Raji (cell line): ENCODE data around the gene MROH2B.

Experiments used
- POLR2A ChIP-seq: IDR thresholded peaks from 2 replicates; pipeline ENCODE4 v1.6.1; 2011; ENCODE audit warnings: low read depth, low read length, control low read depth; ENCODE audit not compliant: insufficient read depth

Gene MROH2B

DNA sequence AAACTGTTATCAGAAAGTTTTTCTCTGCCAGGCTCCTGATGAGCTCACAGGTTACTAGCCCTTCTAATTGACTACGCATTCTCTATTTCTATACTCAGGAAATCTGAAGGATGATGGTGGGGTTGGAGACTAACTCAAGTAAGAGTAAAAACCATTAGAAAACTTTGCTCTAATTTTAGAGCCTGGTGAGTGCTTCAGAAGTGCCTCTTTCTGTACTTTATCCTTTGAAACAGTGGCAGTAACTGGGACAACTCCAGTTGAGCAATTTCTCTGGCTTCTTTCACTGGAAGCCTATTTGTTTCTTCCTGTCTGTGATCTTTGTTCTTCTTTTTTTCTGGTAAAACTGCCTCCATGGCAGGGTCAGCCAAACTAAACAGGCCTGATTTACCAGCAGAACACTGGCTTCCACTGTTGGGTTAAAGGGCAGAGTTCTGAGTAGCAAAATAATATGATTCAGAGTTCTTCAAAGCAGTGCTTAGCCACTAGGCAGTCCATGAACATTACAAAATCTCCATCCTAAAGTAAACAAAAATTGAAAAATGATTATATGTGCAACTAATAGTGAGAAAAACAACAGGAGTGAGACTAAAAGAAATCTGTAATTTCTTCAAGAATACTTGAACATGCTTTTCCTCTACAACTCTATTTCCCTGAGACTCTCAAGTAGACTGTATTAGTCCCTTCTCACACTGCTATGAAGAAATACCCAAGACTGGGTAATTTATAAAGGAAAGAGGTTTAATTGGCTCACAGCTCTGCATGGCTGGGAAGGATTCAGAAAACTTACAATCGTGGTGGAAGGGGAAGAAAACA lies 79.8 kb downstream of the MROH2B start:
- no peak for TF ChIP-seq POLR2A

DNA sequence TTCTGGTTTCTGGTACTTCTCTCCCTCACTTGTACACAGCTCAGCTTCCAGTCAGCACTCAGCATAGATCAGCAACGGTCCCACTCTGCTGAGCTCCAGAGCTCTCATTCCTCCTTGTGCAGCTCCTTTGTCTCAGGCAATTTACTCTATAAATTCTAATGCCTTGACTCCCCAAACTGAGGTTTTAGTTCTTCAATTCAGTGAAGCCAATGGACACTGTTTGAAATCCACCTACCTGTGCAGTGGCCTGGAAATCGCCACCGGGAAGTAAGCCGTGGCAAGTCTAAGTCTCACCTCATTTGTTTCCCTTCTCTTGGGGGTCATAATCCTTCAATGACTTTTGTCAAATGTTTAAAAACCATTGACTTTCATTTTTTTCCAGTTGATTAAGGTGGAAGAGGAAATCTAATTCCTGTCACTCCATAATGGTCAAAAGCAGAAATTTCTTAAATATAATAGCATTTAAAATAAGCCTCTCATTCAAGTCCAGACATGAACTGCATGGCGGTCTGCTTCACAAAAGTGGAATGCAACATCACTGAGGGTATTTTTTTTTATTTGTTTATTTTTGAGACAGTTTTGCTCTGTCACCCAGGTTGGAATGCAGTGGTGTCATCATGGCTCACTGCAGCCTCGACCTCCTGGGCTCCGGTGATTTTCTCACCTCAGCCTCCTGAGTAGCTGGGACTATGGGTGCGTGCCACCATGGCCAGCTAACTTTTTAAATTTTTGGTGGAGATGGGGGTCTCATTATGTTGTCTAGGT lies 82.2 kb downstream of the MROH2B start:
- no peak for TF ChIP-seq POLR2A

DNA sequence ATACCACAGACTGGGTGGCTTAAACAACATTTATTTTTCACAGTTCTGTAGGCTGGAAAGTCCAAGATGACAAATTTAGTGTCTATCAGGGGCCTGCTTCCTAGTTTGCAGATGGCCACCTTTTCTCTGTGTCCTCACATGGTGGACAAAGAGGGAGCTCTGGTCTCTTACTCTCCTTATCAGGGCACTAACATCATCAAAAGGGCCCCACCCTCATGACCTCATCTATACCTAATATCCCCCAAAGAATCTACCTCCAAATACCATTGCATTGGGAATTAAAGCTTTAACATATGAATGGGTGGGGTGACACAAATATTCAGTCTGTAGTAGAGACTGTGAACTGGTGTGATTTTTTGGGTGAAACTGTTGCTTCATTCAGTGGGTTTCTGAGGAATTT lies 83.8 kb downstream of the MROH2B start:
- TF ChIP-seq POLR2A = no peak

DNA sequence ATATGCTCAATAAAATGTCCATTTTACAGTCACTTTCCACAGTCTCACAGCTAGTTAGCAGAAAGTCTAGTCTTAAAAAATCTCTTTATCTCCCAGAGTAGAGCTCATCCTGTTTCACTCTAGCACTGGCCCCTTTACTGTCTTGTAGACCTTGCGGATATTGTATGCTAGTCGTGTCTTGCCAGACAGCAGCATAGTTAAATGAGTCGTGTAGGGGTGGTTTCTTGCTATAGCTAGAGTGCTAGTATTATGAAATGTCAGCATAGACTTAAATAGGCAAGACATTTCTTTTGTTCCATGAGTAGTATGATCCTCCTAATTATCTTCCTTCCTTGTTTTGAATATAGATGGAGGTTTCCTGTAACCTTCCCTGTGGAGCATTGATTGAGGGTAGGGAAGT lies 84.5 kb downstream of the MROH2B start:
- TF ChIP-seq POLR2A = no peak

DNA sequence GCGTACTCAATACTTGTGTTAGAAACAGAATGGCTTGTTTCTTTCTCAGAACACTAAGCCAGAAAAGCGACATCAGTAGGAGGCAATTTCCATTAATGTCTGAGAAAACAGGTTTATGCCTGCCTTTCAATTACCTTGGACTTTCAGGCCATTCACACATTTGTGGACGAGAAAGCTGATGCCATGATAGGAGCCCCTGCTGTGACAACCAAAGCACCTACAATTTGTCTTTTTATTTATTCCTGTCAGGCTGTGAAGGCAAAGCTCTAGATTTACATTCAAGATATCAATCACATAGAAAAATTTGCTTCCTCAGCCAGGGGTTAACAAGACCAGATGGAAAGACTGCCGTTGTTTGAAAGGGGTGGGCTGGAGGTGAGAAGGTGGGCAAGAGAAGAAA lies 85.6 kb downstream of the MROH2B start:
- TF ChIP-seq POLR2A = no peak

DNA sequence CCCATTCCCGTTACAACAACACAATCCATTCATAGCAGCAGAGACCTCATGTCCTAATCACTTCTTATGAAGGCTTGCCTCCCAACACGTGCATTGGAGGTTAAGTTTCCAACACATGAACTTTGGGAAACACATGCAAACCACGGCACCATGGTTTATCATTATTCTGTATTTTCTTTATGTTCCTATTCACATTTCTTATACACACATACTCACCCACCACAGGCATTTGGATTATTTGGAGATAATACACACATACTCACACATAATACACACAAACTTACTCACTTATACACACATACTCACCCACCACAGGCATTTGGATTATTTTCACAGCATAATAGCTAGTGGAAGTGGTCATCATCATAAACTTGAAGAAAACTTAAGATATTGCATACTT lies 86.3 kb downstream of the MROH2B start:
- no peak for TF ChIP-seq POLR2A

DNA sequence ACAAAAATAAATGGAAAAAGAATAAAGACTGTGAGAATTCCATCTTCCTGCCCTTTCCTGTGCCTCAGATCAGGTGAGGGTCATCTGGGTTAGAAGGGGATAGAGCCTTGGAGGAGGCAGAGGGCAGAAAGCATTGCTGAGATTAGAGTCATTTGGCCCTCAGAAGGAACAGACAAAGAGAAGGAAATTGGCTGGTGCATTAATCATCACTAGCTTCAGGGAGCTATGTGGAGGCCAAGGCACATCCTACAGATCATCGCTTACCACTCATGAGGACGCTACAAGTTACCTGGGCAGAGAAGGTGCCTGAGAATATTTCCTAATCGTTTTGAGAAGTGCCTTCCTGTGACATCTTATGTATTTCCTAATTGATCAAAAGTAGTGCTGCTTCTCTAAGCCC lies 87.4 kb downstream of the MROH2B start:
- no peak for TF ChIP-seq POLR2A

DNA sequence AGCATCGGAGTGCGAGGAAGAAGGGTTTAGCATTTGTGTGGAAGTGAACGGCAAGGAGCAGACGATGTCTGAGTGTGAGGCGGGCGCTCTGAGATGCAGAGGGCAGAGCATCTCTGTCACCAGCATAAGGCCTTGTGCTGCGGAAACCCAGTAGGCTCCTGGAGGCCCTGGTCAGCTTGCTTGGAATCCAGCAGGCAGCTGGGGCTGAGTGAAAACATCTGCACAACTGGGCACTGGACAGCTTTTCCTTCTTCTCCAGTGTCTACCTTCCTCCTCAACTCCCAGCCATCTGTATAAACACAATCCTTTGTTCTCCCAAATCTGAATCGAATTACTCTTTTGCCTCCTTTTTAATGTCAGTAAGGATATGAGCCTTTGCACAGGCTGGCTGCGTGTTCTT lies 89.7 kb downstream of the MROH2B start:
- TF ChIP-seq POLR2A = no peak

DNA sequence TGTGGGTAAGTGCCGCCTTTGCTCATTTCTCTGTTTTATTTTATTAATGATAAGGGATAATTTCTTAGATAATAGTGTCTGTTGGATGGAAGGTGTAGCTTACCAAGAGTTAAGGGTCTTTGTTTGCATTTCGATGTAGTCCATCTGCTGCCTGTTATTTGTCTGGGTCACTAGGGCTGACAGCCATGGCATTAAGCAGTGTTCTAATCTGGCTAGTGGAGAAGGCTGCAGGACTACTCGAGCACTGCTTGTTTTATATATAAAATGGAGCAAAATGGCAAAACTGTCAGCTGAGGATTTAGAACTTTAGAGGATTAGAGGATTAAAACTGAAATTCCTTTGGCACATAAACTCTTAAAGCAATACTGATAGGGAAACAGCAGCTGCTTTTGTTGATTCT lies 94.3 kb downstream of the MROH2B start:
- no peak for TF ChIP-seq POLR2A

DNA sequence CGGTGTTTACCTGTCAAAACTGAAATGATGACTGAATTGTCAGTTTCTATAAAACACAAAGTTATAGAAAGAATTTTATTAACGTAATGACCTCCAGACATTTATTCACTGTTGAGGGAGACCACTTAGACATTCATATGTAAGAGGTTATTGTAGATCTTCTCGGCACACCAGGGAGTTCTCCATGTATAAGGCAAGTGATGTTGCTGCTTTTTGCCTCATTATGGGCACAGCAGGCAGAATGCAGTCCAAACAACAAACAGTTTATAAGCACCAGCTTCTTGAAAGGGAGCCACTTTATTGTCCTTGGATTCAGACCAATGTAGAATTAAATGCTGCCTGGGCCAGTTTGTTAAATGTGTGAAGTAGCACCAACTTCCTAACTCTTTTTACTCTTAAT lies 95.1 kb downstream of the MROH2B start:
- TF ChIP-seq POLR2A = no peak

DNA sequence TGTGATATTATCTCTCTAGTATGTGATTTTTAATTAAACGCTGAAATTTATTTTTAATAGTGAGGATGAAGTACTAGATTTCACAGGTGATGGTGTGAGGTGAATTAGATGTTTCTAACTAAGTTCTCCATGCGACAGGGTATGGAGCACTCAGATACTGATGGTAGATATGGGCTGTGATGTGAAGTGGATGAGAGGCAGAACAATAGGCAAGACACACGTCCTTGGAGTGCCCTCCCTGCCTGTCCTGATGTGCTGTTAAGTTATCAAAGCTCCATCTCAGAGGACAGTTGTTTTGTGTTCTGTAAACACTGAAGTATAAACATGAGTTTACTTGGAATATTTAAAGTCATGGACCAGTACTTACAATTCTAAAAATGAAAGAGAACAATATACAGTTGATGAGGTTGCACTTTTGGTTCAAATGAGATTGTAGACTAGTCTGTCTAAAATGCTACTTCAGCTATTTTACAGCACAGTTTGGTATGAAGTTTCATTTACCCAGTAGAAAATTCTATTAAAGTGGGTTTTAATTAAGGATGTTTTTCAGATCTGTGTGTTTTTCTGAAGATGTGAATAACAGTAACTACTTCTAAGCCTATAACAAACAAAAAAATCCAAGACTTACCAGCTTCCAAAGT lies 97.7 kb downstream of the MROH2B start:
- no peak for TF ChIP-seq POLR2A

DNA sequence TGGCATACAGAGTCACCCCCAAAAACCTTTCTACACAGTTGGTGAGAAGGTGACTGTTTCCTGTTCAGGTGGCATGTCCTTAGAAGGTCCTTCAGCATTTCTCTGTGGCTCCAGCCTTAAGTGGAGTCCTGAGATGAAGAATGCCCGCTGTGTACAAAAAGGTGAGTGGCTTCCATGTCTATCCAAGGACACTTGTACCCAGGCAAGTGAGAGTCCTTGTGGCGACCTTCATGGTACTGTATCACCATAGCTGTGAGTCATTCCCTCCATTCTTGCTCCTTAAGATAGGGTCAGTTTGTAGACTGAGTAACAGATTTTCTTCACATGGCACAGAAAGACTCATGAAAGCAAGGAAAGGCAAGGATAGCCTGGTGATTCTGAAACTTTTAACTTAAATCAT lies 98.7 kb downstream of the MROH2B start:
- no peak for TF ChIP-seq POLR2A

DNA sequence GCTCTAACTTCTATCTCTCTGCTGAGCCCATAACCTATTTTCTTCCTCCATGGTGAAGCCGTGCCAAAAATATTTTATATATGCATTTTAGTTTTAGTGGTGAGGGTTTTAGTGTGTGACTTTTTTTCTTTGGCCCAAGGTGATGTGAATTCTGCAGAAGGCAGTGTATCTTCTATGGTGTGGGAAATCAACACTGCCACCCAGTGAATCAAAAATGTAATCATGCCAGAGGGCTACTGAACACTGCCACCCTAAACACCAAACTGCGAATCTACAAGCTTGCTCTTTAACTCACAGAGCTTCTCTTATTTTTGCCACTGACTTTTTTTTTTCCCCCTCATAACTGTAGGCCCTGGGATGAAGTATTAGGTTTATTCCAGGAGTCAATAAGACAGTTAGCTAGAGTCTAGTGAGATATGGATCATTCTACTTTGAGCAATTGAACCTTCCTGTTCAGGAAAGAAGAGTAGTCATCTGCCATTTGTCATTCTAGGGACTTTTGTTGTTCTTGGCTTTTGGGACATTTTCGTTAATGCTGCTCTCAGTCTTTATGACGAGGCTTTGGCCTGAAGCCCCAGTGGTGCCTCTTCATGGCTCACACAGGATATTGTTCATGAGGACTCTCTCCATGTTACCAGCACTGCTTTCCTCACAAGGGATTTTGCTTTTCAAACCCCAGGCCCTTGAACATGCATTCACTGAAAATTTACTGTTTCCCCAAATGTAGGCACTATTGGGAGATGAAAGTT lies 108.8 kb downstream of the MROH2B start:
- TF ChIP-seq POLR2A = no peak

DNA sequence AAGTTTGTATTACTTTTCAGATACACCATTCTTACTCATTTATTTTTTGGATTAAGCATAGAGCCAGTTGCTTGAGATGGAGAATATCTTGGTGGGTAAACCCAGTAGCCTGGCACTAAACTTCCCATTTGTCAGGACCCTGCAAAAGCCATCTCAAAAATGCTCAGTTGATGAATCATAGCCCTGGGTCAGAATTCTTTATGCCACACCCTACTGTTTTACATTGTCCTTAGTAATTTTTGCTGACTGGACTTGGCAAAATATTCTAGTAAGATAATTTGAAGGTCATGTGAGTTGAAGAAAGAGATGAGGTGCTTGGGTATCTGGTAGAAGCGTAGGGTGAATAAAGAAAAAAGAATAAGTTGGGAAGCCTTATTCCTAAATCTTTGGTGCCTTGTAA lies 111.1 kb downstream of the MROH2B start:
- TF ChIP-seq POLR2A = no peak

DNA sequence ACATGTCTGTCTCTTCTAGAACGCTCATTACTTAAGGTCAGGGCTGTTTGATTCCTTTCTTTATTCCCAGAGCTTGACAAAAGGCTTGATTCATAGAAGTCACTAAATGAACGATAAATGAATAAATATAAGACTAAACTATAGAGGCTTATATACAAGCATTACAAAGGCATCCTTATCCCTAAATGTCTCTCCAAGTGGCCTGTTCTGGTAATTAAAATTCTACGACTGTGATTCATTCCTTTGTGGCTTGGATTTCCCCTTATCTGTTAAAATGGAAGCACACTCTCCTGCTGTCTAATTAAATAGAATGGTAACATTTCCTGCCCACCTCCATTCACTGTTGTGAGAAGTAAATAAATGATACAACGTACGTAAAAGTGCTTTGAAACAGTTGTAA lies 112.3 kb downstream of the MROH2B start:
- TF ChIP-seq POLR2A = no peak
